HepG2 (cell line): ENCODE results near the gene SMURF1. TPM values are rescaled to one million over a fixed set of nuclear protein-coding genes. Genes with fewer than 3 reads are reported as not detected.

Source experiments
- ATF7-NPFF ChIP-seq: sonication (generic); formaldehyde crosslinking; IDR thresholded peaks from 2 replicates; pipeline ENCODE4 v1.8.1; 2023; ENCODE audit warnings: mild to moderate bottlenecking, low read depth, missing genetic modification reagents, moderate library complexity
- CBX1 ChIP-seq: IDR thresholded peaks from one replicate; pipeline ENCODE4 v1.6.1; 2016; ENCODE audit warnings: antibody characterized with exemption, low read depth
- DRAP1 ChIP-seq: IDR thresholded peaks from 2 replicates; pipeline ENCODE4 v1.6.1; 2016; ENCODE audit warnings: missing genetic modification reagents, missing compliant biosample characterization
- FOXK1 ChIP-seq: sonication (generic); formaldehyde crosslinking; IDR thresholded peaks from 2 replicates; pipeline ENCODE4 v1.4.0; 2020; ENCODE audit warnings: low read depth, missing genetic modification reagents, borderline replicate concordance
- IRF2 ChIP-seq: IDR thresholded peaks from 2 replicates; pipeline ENCODE4 v1.6.1; 2018; ENCODE audit warnings: missing genetic modification reagents, missing compliant biosample characterization
- KMT2B ChIP-seq: IDR thresholded peaks from 2 replicates; pipeline ENCODE4 v1.6.1; 2016; ENCODE audit warnings: missing genetic modification reagents, missing compliant biosample characterization
- MAFF ChIP-seq: IDR thresholded peaks from 2 replicates; pipeline ENCODE4 v1.6.1; 2011; ENCODE audit warnings: low read depth, low read length, improper control_type of control experiment
- MTA3 ChIP-seq: sonication (generic); formaldehyde crosslinking; IDR thresholded peaks from 2 replicates; pipeline ENCODE4 v1.4.0; 2020; ENCODE audit warnings: missing genetic modification reagents
- NFE2 ChIP-seq: sonication (generic); formaldehyde crosslinking; IDR thresholded peaks from 2 replicates; pipeline ENCODE4 v1.4.0; 2020; ENCODE audit warnings: missing genetic modification reagents
- NR2F6 ChIP-seq, 2 experiments: IDR thresholded peaks; 2 replicates each; pipeline ENCODE4 v1.6.1; 2016; ENCODE audit warnings: antibody characterized with exemption in 1 of 2, mild to moderate bottlenecking in 1 of 2
- PHB2 ChIP-seq: fragments of 450-650 bp; IDR thresholded peaks from 2 replicates; pipeline ENCODE4 v1.6.1; 2018; ENCODE audit not compliant: partially characterized antibody
- PITX1 ChIP-seq: sonication (generic); formaldehyde crosslinking; IDR thresholded peaks from 2 replicates; pipeline ENCODE4 v1.5.1; 2020; ENCODE audit warnings: mild to moderate bottlenecking, missing genetic modification reagents
- TSC22D2 ChIP-seq: sonication (generic); formaldehyde crosslinking; IDR thresholded peaks from 2 replicates; pipeline ENCODE4 v1.5.1; 2020; ENCODE audit warnings: missing genetic modification reagents, mild to moderate bottlenecking, borderline replicate concordance
- ZFP91 ChIP-seq: sonication (generic); formaldehyde crosslinking; IDR thresholded peaks from 2 replicates; pipeline ENCODE4 v1.9.0; 2022; ENCODE audit warnings: missing genetic modification reagents, mild to moderate bottlenecking, borderline replicate concordance
- ZNF264 ChIP-seq: sonication (generic); formaldehyde crosslinking; IDR thresholded peaks from 2 replicates; pipeline ENCODE4 v1.4.0; 2020; ENCODE audit warnings: missing genetic modification reagents
- polyA plus RNA-seq, 8 experiments: library from polyadenylated mRNA; depleted of rRNA in 3 of 8; stranded (reverse) in 7 of 8; unstranded in 1 of 8; fragments of >200 nt; fragmentation: Illumina TruSeq in 4 of 8; extraction: Trizol in 4 of 8; gene quantifications; 2 replicates each; pipeline versions ENCODE4 v1.2.1 to v1.2.3, GENCODE V29; 2011 to 2016; ENCODE audit warnings: low read depth in 4 of 8, missing spikeins in 1 of 8, mixed read lengths in 1 of 8; ENCODE audit not compliant: insufficient read depth in 1 of 8
- total RNA-seq, 5 experiments: library from RNA; depleted of rRNA; stranded (reverse); fragments of >200 nt; fragmentation: Illumina TruSeq; extraction: Trizol; gene quantifications; 2 replicates each; pipeline ENCODE4 v1.2.3, GENCODE V29; 2016; ENCODE audit warnings: low read depth in 1 of 5
- TF ChIP-seq, protein P1 (sequence below): sonication (generic); formaldehyde crosslinking; IDR thresholded peaks from 2 replicates; pipeline ENCODE4 v1.4.0; 2020; ENCODE audit warnings: missing genetic modification reagents
- TF ChIP-seq, protein P2 (sequence below): sonication (generic); formaldehyde crosslinking; IDR thresholded peaks from 2 replicates; pipeline ENCODE4 v1.5.0; 2020; ENCODE audit warnings: missing genetic modification reagents, mild to moderate bottlenecking, borderline replicate concordance
- TF ChIP-seq, protein P3 (sequence below): sonication (generic); formaldehyde crosslinking; IDR thresholded peaks from 2 replicates; pipeline ENCODE4 v1.9.0; 2021; ENCODE audit warnings: missing genetic modification reagents, borderline replicate concordance
- TF ChIP-seq, protein P4 (sequence below): sonication (generic); IDR thresholded peaks from 2 replicates; pipeline ENCODE4 v1.6.1; 2016; ENCODE audit warnings: low read depth, borderline replicate concordance
- TF ChIP-seq, protein P5 (sequence below): sonication (generic); formaldehyde crosslinking; IDR thresholded peaks from 2 replicates; pipeline ENCODE4 v1.4.0; 2020; ENCODE audit warnings: missing genetic modification reagents

The SMURF1 gene
- total and polyA plus RNA-seq, 2 of the 13 experiments (the other 11 are each of a cell fraction or from before 2014, with no cell fraction given): 8.3 to 11.1 TPM

DNA sequence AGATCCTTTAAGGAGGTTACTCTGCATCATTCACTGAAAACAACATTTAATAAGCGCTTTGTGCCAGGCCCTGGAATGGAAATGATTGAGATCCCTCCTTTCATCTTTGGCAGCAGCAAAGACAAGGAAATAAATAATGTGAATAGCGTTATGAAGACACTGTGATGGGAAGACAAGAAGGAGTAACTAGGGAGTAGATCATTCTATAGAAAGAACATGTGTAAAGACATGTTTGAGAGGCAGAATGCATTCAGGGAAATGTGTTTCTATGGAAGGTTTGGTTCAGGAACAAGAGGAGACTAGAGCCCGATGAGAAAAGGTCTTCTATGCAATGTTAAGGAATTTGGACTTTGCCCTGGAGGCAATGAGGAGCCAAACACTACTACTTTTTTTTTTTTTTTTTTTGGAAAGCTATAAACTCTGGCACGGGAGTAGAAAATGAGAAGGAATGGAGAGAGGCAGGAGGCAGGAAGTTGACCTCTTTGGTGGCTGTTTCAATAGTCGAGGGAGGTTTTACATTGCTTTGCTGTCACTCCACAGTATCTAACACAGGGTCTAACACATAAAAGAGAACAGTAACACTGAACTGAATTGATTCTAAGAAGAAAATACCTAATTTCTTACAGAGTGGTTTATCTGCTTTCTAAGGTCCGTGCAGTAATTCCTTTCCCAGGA is 44.9 kb downstream of the SMURF1 start (continued):
- TF ChIP-seq, protein P1, sequence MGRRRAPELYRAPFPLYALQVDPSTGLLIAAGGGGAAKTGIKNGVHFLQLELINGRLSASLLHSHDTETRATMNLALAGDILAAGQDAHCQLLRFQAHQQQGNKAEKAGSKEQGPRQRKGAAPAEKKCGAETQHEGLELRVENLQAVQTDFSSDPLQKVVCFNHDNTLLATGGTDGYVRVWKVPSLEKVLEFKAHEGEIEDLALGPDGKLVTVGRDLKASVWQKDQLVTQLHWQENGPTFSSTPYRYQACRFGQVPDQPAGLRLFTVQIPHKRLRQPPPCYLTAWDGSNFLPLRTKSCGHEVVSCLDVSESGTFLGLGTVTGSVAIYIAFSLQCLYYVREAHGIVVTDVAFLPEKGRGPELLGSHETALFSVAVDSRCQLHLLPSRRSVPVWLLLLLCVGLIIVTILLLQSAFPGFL (CRISPR knock-in tag): no peak
- TF ChIP-seq, protein P2, sequence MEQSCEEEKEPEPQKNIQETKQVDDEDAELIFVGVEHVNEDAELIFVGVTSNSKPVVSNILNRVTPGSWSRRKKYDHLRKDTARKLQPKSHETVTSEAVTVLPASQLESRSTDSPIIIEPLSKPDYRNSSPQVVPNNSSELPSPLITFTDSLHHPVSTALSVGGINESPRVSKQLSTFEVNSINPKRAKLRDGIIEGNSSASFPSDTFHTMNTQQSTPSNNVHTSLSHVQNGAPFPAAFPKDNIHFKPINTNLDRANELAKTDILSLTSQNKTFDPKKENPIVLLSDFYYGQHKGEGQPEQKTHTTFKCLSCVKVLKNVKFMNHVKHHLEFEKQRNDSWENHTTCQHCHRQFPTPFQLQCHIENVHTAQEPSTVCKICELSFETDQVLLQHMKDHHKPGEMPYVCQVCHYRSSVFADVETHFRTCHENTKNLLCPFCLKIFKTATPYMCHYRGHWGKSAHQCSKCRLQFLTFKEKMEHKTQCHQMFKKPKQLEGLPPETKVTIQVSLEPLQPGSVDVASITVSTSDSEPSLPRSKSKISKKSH (CRISPR knock-in tag): no peak
- TF ChIP-seq ZFP91 (CRISPR knock-in tag) (no peak), TSC22D2 (CRISPR knock-in tag) (no peak), MTA3 (CRISPR knock-in tag) (no peak), ZNF264 (CRISPR knock-in tag) (no peak), PHB2 (no peak), IRF2 (CRISPR knock-in tag) (peak; percentile 47; the same call in 1 of the 2 replicates), NFE2 (CRISPR knock-in tag) (no peak), CBX1 (no peak), FOXK1 (peak; percentile 55; the same call in 1 of the 2 replicates), MAFF (no peak), KMT2B (CRISPR knock-in tag) (peak; percentile 60), NR2F6 (IDR thresholded peaks at IDR 0.05) (peak; percentile 76; the same call in 1 of the 2 replicates), NR2F6 (CRISPR knock-in tag; IDR thresholded peaks at IDR 0.05) (no peak; the same call in 1 of the 2 replicates), DRAP1 (CRISPR knock-in tag) (peak; percentile 56; the same call in 1 of the 2 replicates), ATF7-NPFF (CRISPR knock-in tag) (no peak), PITX1 (CRISPR knock-in tag) (no peak)
- TF ChIP-seq, protein P3, sequence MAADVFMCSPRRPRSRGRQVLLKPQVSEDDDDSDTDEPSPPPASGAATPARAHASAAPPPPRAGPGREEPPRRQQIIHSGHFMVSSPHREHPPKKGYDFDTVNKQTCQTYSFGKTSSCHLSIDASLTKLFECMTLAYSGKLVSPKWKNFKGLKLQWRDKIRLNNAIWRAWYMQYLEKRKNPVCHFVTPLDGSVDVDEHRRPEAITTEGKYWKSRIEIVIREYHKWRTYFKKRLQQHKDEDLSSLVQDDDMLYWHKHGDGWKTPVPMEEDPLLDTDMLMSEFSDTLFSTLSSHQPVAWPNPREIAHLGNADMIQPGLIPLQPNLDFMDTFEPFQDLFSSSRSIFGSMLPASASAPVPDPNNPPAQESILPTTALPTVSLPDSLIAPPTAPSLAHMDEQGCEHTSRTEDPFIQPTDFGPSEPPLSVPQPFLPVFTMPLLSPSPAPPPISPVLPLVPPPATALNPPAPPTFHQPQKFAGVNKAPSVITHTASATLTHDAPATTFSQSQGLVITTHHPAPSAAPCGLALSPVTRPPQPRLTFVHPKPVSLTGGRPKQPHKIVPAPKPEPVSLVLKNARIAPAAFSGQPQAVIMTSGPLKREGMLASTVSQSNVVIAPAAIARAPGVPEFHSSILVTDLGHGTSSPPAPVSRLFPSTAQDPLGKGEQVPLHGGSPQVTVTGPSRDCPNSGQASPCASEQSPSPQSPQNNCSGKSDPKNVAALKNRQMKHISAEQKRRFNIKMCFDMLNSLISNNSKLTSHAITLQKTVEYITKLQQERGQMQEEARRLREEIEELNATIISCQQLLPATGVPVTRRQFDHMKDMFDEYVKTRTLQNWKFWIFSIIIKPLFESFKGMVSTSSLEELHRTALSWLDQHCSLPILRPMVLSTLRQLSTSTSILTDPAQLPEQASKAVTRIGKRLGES (CRISPR knock-in tag): no peak
- TF ChIP-seq, protein P4, sequence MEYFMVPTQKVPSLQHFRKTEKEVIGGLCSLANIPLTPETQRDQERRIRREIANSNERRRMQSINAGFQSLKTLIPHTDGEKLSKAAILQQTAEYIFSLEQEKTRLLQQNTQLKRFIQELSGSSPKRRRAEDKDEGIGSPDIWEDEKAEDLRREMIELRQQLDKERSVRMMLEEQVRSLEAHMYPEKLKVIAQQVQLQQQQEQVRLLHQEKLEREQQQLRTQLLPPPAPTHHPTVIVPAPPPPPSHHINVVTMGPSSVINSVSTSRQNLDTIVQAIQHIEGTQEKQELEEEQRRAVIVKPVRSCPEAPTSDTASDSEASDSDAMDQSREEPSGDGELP: no peak
- TF ChIP-seq, protein P5, sequence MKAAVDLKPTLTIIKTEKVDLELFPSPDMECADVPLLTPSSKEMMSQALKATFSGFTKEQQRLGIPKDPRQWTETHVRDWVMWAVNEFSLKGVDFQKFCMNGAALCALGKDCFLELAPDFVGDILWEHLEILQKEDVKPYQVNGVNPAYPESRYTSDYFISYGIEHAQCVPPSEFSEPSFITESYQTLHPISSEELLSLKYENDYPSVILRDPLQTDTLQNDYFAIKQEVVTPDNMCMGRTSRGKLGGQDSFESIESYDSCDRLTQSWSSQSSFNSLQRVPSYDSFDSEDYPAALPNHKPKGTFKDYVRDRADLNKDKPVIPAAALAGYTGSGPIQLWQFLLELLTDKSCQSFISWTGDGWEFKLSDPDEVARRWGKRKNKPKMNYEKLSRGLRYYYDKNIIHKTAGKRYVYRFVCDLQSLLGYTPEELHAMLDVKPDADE: no peak
